Calu3 (cell line): ENCODE results near the gene POLR2J3. TPM values are rescaled to one million over a fixed set of nuclear protein-coding genes. Genes with fewer than 3 reads are reported as not detected.
"Not testable (repeated sequence)": the region's sequence is repeated elsewhere in the genome, so short reads cannot be mapped to it uniquely, and the experiment has no call there.

ENCODE experiments used
- Bru-seq: library from RNA; stranded (reverse); fragments of 400-500 nt; gene quantifications from one replicate; lab custom pipeline; 2021; lab: Mats Ljungman, UMichigan
- BruChase-seq, 2 experiments: library from RNA; stranded (reverse); fragments of 400-500 nt; gene quantifications; one replicate each; lab custom pipeline; 2021; lab: Mats Ljungman, UMichigan
- BruUV-seq: library from RNA; stranded (reverse); fragments of 400-500 nt; replicated peaks from 2 replicates; lab custom pipeline; 2021; lab: Mats Ljungman, UMichigan
- CTCF ChIA-PET: fragments of 300-600 bp; sonication (Branson Sonifier 250); formaldehyde crosslinking; loops from one replicate; lab custom pipeline; 2022; ENCODE audit warnings: antibody characterized with exemption; lab: Charles Lee
- DNase-seq: peaks from one replicate; pipeline ENCODE4 v3.0.0; 2022
- H3K27ac Mint-ChIP-seq: one replicate; pipeline ENCODE4 v1.8.0; 2022; ENCODE audit warnings: mixed read lengths; ENCODE audit not compliant: unreplicated experiment
- H3K27me3 Mint-ChIP-seq: one replicate; pipeline ENCODE4 v1.8.0; 2022; ENCODE audit warnings: mixed read lengths; ENCODE audit not compliant: unreplicated experiment
- H3K36me3 Mint-ChIP-seq: one replicate; pipeline ENCODE4 v1.8.0; 2022; ENCODE audit warnings: mild to moderate bottlenecking, moderate library complexity, mixed read lengths; ENCODE audit not compliant: insufficient read depth, unreplicated experiment
- H3K4me1 Mint-ChIP-seq: one replicate; pipeline ENCODE4 v1.8.0; 2022; ENCODE audit warnings: mild to moderate bottlenecking, low read depth, mixed read lengths; ENCODE audit not compliant: unreplicated experiment
- H3K4me3 Mint-ChIP-seq: one replicate; pipeline ENCODE4 v1.8.0; 2022; ENCODE audit warnings: mild to moderate bottlenecking, low read depth, moderate library complexity, mixed read lengths; ENCODE audit not compliant: unreplicated experiment
- H3K9me3 Mint-ChIP-seq: one replicate; pipeline ENCODE4 v1.8.0; 2022; ENCODE audit warnings: low read depth, mixed read lengths; ENCODE audit not compliant: unreplicated experiment
- CTCF ChIP-seq: fragments of 200-600 bp; IDR thresholded peaks from one replicate; pipeline ENCODE4 v1.8.0; 2022; ENCODE audit warnings: antibody characterized with exemption; ENCODE audit not compliant: unreplicated experiment
- intact Hi-C: fragments of 100-400 bp; cut with micrococcal nuclease; formaldehyde crosslinking; loops from one replicate; pipeline ENCODE4 v1.10.0; 2022; ENCODE audit not compliant: unreplicated experiment
- long read RNA-seq: library from polyadenylated mRNA; stranded (forward); transcript quantifications from one replicate; pipeline ENCODE4 v2.0.0, GENCODE V29; 2022
- total RNA-seq: library from RNA; stranded (reverse); gene quantifications from 2 replicates; pipeline ENCODE4 v1.2.3, GENCODE V29; 2022

POLR2J3 gene
- total RNA-seq = 48.3 and 56.6 TPM in 2 replicates
- Bru-seq, nascent RNA = percentile 80 among the genes with signal in this experiment
- BruChase-seq, experiment 1, labeled RNA remaining after a 6-hour chase = percentile 95 among the genes with signal in this experiment
- BruChase-seq, experiment 2, labeled RNA remaining after a 2-hour chase = percentile 92 among the genes with signal in this experiment
- long read RNA-seq, full-length matches to known transcripts = 26 of 29 reads
- long read RNA-seq, partial matches to known transcripts = 0 of 29 reads
- long read RNA-seq, other reads (novel, unspliced or antisense) = 3 of 29 reads

GRCh38 chr7:102572261-102573239 lies at the start of gene POLR2J3:
TSS of gene POLR2J3 (minus strand) at chr7:102572583. CDS start at chr7:102572521, 62 bp downstream.
- peak within 1 kb of the TSS; percentile 65 for H3K4me3 Mint-ChIP-seq
- H3K27ac Mint-ChIP-seq, H3K27me3 Mint-ChIP-seq, H3K36me3 Mint-ChIP-seq, intact Hi-C loops, BruUV-seq, H3K4me1 Mint-ChIP-seq, H3K9me3 Mint-ChIP-seq: not testable (repeated sequence)
- CTCF ChIA-PET = interaction anchor here (0.6 kb wide), 1 partner anchor 93 kb away, joined by 3 read pairs; no protein-coding TSS in a partner anchor
- DNase-seq = peak; percentile 96
- TF ChIP-seq CTCF = peak; percentile 35

GRCh38 chr7:102618122-102618521 lies 45.7 kb upstream of the POLR2J3 start:
- H3K9me3 Mint-ChIP-seq, H3K36me3 Mint-ChIP-seq, H3K27me3 Mint-ChIP-seq, H3K4me3 Mint-ChIP-seq, DNase-seq, intact Hi-C loops, H3K27ac Mint-ChIP-seq, H3K4me1 Mint-ChIP-seq, BruUV-seq, CTCF ChIA-PET: not testable (repeated sequence)

- H3K36me3 Mint-ChIP-seq, H3K27me3 Mint-ChIP-seq, H3K4me1 Mint-ChIP-seq, intact Hi-C loops, H3K27ac Mint-ChIP-seq, H3K4me3 Mint-ChIP-seq, BruUV-seq, H3K9me3 Mint-ChIP-seq, CTCF ChIA-PET: not testable (repeated sequence)
- DNase-seq = peak; percentile 16
Observed at GRCh38 chr7:102616507-102617125, 44.2 kb upstream of the POLR2J3 start, which contains the start of gene RASA4. TSS of gene RASA4 (minus strand) at chr7:102616756. CDS start at chr7:102616689, 67 bp downstream.

GRCh38 chr7:102615930-102616329 lies 43.5 kb upstream of the POLR2J3 start:
- H3K27ac Mint-ChIP-seq, DNase-seq, H3K36me3 Mint-ChIP-seq, BruUV-seq, intact Hi-C loops, H3K27me3 Mint-ChIP-seq, H3K4me1 Mint-ChIP-seq, H3K4me3 Mint-ChIP-seq, H3K9me3 Mint-ChIP-seq, CTCF ChIA-PET: not testable (repeated sequence)

DNA sequence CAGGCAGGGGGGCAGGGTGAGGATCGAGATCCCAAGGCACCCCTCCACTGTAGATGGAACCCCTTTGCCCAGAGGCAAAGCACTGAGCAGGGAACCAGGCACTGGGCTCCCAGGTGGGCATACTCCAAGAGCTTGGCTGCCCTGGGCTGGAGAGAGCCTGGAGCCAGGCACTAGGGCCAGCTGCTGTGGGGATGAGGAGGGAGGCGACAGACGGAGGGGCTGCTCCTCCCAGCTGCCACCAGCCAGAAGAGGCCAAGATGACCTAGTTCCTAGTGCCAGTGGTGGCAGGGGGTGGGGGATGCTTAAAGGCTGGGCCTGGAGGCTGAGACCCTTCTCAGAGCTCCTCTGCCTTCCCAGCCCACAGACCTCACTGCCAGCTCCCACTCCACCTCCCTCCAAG lies 42.5 kb upstream of the POLR2J3 start:
- H3K27ac Mint-ChIP-seq, BruUV-seq, H3K27me3 Mint-ChIP-seq, intact Hi-C loops, H3K36me3 Mint-ChIP-seq, CTCF ChIA-PET, H3K4me1 Mint-ChIP-seq, DNase-seq, H3K4me3 Mint-ChIP-seq, H3K9me3 Mint-ChIP-seq: not testable (repeated sequence)

DNA sequence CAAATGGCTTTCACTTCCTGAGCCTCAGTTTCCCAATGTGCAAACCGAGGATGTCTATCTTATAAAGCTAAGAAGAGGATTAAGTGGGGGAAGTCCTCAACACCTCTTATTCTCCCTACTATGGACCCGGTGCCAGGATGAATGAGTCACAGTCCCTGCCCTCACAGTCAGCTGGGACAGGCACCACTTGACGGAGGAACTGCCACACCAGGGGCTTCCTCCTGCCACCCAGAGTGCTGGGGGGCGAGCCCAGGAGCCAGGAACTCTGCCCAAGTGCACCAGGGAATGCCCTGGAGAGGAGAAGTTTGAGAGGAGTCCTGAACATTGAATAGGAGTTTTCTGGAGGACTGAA lies 41.9 kb upstream of the POLR2J3 start:
- H3K27ac Mint-ChIP-seq, H3K4me3 Mint-ChIP-seq, CTCF ChIA-PET, DNase-seq, BruUV-seq, H3K27me3 Mint-ChIP-seq, H3K36me3 Mint-ChIP-seq, H3K4me1 Mint-ChIP-seq, H3K9me3 Mint-ChIP-seq, intact Hi-C loops: not testable (repeated sequence)

- H3K4me1 Mint-ChIP-seq, H3K9me3 Mint-ChIP-seq, CTCF ChIA-PET, H3K4me3 Mint-ChIP-seq, H3K27ac Mint-ChIP-seq, H3K36me3 Mint-ChIP-seq, BruUV-seq, H3K27me3 Mint-ChIP-seq, DNase-seq, intact Hi-C loops: not testable (repeated sequence)
Observed at GRCh38 chr7:102613575-102614345, 41.4 kb upstream of the POLR2J3 start.

- H3K4me3 Mint-ChIP-seq, BruUV-seq, intact Hi-C loops, DNase-seq, H3K4me1 Mint-ChIP-seq, H3K9me3 Mint-ChIP-seq, H3K36me3 Mint-ChIP-seq, H3K27ac Mint-ChIP-seq, CTCF ChIA-PET, H3K27me3 Mint-ChIP-seq: not testable (repeated sequence)
Observed at GRCh38 chr7:102611675-102612325, 39.4 kb upstream of the POLR2J3 start.
